Hematopoietic multipotent progenitor cell treated with erythropoietin and hydrocortisone succinate and interleukin-3 and kit ligand, for 6 days (in vitro differentiated cells): ENCODE measurements around the gene SKOR1.
A peak's percentile ranks its signal among the peaks of the same experiment; 100 is the strongest.

ENCODE experiments used
- DNase-seq: peaks from one replicate; pipeline ENCODE4 v3.0.0-alpha.2; 2015

The SKOR1 gene

DNA sequence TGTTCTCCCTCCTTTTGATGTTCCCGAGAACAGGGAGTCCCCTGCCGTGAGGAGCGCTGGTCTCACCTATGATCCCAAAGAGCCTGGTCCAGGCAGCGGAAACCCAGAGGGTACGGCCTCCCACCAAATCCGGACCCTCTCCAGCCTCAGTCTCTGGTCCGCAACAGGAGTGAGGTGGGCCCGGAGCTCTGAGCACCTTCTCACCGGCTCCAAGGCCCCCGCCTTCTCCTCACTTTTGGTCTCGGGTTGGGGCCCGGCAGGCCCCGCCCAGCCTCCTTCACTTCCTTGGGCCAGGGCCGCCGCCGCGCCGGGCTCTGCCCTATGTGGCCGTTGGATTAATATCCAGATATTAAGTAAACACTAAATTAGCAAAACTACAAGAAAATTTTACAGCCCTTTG is 5.7 kb upstream of the SKOR1 start:
- no peak for DNase-seq

DNA sequence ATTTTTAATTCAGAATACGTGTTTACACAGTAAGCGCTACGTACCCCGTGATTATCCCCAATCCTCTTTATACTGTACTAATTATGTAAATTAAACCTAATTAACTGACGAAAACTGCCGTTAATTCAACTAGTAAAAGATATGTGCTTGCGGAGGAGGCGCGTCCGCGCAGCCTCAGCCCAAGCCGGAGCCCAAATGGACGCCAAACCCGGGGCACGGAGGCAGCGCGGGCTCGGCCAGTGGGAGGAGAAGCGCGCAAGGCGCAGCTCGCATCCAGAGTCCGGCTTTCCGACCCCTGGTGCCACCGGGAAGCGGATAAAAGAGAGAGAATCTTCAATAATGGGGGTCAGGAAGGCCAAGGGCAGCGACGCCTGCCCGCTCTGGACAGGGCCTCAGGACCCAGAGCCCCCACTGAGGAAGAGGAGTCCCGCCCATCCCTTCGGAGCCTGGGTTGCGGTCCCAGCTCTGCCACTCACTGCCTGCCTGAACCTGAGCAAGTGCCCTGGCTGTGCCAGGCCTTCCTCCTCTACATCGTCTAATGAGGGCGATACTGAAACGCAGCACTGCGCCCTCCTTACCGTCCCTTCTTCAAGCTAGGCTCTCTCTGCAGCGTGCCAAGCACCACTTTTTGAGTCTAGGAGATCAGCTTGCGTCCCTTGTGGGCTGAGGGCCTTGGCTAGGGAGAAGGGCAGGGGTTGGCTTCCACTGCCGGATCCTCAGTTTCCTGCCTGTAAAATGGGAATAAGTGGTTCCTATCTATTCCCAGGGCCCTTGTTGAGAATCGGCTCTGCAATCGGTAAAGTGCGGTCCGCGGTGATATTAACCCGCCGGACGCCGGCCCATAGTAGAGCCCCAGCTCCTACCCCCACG is 5.0 kb upstream of the SKOR1 start:
- no peak for DNase-seq

DNA sequence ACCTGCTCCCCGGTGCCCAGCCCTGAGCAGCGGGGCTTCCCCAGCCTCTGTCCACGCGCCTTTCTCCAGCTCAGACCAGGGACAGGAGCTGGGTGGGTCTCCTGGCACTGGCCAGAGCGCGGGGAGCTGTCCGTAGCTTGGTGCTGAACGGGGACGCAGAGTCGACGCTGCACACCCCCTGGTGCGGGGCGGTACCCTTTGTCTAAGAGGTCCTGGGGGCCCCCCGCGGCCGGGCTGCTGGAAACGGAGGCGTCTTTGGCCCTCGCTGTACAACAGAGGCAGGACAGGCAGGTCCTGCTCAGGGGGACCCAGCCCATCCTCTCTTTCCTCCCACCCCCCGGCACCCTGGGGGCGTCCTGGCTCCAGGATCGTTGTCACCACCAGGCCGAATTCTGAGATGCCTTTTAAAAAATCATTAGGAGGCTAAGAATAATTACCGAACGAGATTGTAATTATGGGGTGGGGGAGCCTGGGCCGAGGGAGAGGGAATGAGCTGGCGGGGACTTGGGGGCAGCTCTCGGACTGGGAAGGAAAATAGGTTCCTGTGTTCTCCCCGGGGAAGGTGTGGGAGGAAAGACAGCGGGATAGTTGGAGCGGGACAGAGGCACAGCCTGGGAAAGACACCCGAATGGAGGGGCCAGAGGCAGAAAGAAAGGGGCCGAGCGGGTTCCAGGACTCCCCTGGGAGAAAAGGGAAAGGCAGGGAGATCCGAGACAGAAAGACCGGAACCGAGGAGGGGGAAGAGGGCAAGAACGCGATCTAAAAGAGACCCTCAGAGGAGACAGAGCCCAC is 4.1 kb upstream of the SKOR1 start:
- DNase-seq: peak; percentile 77

DNA sequence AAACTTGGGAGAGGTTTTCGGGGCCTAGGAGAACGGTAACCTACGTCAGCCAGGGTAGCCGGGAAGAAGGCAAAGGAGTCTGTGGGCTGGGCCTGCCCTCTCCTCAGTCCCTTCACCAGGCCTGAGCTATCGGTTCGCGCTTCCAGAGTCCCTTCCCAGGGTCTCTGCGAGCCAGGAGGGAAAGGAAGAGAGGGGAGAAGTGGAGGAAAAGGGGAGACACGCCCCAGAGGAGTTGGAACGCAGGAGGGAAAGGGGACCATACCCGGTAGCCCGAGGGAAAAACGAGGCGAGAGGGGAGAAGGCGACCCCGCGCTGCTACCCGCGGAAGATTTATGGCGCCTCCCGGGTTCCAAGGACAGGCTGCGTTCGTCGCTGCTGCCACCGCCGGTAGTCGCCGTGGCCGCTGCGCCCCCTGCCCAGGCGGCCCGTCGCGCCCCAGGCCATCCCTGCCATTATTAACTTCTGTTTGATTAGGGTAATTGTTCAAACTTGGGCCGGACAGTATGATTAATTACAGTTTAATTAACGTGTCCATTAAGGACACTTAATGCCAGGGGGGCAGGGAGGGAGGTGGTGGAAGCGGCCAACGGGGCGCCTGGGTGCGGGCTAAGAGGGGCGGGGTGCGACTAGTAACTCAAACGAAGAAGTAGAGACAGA is 3.4 kb upstream of the SKOR1 start:
- no peak for DNase-seq

DNA sequence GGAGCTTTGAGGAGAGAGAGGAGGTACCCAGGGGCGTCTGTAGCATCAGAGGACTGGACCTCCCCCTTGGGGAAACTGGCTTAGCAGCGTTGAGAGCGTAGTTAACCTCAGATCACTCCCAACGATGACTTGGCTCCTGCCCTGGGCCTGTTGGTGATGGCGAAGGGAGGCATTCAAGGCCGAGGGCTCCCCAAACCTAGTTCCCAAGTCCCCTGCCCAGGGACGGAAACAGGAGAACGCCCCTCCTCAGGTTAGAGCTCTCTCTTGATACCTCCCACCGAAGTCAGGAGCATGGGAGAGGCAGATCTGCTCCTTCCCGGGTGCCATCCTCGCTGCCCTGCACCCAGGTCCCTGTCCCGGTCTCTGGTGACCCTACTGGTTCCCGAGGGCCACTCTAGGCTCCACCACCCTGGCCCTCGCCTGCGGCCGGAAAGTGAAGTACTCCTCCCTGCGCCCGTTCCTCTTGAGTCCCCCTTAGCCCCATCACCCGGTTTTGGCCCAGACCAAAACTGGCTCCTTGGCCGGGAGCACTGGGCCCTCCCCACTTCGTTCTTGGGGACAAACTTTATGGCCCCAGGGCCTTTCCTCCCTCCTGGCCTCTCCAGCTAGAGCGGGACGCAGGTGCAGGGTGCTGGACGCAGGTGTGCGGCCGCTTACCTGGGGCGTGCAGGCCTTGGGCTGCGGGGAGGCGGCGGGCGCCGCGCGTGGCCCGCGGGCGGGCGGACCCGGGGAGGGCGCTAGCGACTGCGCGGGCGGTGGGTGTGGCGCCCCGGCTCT is 2.6 kb upstream of the SKOR1 start:
- no peak for DNase-seq

DNA sequence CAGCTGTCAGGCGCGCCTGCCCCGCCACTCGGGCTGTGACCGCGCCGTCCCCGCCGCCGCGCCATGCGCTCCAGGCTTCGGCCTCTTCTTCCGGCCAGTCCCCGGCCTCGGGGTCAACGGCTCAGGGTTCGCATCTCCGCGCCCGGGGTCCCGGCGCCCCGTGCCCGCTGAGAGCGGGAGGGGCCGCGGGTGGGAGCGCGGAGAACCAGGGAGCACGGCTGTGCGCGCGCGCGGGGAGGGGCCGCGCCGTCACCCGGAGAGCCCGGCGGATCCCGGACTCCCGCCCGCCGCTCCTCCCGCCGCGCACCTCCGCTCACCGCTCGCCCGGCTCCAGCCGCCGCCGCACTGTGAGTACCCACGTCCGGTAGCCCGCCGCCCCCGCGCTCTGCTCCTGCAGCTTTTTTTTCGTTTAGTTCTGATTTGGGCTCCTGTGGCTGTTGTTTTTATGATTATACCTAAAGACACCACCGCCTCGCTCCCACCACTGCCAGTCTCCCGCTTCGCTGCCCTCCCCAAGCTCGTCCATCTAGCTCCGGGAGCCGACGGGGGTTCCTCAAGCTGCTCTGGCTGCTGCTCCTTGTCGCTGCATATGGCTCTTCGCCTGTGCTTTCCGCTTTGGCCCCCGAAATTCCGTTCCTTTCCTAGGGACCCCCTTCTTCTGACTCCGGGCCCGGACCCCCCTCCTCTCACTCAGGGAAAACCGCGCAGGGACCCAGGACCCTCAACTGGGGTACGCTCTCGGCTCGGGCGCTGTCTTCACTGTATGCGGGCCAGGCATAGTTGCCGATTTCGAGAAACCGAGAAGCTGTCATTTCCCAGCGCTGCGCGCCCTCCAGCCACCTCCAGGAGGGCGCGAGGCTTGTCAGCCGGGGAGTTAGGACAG is 1.8 kb upstream of the SKOR1 start:
- no peak for DNase-seq

DNA sequence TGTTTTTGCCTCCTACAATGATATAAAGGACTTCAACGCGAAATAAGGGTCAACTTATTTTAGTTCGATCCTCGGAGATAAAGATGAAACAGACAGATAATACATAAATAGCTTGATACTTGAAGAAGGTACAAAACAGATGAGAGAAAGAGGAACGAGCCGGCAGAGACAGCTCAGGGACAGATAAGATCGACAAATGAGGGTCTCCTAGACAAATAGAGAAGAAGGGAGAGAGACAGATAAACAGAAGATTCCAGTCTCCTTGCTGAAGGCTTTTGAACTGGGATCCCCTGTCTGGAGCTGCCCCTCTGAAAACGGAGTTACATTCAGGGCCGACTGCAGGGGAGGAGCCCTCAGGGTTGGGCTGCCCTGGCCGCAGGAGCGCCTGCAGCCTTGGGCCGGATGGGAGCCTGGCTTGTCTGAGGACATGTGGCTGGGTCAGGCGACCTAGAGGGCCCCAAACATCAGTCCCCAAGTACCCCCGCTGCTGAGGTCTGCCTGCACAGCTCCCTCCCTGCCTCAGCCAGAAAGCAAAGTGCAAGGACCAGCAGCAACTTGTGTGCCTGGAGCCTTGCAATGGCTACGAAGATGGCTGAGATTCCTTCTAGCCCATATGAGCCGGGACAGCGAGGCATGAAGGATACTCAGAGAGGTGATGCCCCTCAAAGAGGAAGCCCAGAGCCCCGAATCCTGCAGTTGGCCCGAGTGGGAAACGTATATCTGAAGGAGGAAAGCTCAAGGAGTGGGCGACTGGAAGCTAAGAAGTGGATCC is 926 bp upstream of the SKOR1 start:
- no peak for DNase-seq

DNA sequence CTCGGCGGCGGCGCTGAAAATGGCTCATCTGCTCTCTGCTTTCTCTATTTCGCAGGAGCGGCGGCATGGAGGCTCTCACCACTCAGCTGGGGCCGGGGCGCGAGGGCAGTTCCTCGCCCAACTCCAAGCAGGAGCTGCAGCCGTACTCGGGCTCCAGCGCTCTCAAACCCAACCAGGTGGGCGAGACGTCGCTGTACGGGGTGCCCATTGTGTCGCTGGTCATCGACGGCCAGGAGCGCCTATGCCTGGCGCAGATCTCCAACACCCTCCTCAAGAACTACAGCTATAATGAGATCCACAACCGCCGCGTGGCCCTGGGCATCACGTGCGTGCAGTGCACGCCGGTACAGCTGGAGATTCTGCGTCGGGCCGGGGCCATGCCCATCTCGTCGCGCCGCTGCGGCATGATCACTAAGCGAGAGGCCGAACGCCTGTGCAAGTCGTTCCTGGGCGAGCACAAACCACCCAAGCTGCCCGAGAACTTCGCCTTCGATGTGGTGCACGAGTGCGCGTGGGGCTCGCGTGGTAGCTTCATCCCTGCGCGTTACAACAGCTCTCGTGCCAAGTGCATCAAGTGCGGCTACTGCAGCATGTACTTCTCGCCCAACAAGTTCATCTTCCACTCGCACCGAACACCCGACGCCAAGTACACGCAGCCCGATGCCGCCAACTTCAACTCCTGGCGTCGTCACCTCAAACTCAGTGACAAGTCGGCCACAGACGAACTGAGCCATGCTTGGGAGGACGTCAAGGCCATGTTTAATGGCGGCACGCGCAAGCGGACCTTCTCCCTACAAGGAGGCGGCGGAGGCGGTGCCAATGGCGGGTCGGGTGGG is 790 bp downstream of the SKOR1 start:
- no peak for DNase-seq

DNA sequence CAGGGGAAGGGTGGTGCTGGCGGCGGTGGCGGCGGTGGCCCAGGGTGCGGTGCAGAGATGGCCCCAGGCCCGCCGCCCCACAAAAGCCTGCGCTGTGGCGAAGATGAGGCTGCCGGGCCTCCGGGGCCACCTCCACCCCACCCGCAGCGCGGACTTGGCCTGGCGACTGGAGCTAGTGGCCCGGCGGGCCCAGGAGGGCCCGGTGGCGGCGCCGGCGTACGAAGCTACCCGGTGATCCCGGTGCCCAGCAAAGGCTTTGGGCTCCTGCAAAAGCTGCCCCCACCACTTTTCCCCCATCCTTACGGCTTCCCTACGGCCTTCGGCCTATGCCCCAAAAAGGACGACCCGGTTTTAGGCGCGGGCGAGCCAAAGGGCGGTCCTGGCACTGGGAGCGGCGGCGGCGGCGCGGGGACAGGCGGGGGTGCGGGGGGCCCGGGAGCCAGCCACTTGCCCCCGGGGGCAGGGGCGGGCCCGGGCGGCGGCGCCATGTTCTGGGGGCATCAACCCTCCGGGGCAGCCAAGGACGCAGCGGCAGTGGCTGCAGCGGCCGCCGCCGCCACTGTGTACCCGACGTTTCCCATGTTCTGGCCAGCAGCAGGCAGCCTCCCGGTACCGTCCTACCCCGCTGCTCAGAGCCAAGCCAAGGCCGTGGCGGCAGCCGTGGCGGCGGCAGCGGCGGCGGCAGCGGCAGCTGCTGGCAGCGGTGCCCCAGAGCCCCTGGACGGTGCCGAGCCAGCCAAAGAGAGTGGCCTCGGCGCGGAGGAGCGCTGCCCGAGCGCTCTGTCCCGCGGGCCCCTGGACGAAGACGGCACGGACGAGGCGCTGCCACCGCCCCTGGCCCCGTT is 1.6 kb downstream of the SKOR1 start:
- DNase-seq: no peak

DNA sequence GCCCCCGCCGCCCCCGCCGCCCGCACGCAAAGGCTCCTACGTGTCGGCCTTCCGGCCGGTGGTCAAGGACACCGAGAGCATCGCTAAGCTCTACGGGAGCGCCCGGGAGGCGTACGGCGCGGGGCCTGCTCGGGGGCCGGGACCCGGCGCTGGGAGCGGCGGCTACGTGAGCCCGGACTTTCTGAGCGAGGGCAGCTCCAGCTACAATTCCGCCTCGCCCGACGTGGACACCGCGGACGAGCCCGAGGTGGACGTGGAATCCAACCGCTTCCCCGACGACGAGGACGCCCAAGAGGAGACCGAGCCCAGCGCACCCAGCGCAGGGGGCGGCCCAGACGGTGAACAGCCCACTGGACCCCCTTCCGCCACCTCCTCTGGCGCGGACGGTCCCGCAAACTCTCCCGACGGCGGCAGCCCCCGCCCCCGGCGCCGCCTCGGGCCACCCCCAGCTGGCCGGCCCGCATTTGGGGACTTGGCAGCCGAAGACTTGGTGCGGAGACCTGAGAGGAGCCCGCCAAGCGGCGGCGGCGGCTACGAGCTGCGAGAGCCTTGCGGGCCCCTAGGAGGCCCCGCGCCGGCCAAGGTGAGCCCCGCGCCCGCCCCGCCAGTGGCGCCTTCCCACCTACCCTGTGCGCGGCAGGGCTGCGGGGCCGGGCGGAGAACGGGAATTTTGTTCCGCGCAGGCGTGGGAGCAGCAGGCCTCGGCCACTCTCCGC is 2.4 kb downstream of the SKOR1 start:
- no peak for DNase-seq

DNA sequence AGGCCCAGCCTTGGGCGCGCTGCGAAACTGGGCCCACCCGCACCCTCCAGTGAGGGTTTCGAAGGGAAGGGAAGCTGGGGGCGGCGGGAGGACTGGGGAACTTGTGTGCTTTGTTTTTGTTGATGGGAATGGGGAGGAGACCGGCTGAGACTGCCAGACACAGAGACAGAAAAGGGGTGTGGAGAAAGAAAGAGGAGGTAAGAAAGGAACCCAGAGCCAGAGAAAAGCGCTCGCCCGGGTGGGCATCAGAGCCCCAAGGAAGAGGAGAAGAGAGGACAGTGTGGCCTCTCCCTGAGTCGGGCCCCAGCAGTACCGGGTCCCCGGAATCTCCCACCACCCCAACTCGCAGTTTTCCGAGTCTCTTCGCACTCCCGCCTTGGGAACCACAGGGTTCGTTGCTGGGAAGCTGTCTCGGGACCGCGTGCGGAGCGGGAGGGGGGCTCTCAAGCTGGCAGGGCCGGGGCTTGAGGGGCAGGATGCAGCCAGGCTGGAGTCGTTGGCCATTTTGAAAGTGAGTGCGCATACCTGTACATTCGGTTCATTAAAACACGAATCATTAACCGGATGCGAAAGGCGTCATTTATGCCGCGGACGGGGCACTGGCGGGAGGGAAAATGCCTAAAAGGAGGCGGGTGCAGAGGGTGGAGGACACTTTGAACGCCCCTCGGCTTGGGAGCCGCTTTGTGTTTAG is 3.1 kb downstream of the SKOR1 start:
- no peak for DNase-seq

DNA sequence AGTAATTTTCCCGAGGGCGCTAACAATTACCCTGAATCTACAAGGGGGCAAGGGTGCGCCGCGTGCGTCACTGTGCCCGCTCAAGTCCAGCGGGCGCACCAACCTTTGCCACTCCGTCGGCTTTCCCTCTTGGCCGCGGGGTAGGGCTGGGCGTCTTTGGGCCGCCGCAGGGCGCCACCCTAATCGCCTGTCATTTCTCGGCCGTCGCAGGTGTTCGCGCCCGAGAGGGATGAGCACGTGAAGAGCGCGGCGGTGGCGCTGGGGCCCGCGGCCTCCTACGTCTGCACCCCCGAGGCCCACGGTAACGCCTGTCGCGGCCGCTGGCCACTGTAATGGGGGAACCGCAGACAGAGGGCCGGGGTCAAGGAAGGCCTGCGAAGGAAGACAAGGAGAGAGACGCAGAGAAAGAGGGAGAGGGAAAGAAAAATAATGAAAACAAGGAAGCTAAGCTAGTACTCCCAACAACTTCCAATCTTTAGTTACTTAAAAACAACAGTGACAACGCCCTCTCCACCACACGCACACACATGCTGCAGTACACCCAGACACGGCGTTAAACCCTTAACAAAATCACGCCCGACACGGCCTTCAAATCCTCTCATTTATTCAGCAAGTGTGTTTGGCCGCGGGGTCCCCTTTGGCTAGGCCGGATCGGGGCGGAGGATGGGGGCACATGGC is 3.8 kb downstream of the SKOR1 start:
- no peak for DNase-seq

DNA sequence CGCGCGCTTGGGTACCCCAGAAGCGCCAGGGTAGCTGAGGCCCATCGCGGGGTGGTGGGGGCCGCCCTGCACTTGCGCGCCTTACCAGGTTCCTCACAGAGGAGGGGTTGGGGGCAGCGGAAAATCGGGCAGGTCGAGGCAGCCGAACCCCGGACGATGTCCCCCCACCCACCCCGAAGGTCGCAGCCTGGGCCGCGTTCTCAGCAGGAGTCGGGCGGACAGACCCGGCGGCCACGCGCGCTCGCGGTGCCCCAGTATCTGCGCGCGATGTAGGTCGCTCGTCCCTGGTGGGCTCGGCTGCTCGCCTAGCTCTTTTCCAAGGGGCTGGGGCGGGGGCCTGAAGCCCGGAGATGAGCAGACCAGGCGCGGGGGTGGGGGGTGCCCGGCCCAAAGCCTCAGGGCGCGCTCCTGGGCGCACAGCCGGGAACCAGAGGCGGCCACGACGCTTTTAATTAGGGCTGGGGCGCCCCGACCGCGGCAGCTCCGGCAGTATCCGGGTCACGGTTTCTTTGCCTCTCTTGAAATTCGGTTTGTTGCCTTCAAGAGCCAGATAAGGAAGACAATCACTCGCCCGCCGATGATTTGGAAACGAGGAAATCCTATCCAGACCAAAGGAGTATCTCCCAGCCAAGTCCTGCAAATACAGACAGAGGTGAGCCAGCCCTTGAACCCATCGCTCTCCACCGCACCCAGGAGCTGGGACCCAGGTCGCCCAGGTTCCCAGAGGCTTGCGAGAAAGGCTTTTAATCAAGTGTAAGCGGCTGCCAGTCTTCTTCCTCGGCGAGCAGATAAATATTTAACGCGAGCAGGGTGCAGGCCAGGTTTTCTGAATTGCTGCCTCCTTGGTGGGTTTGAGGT is 4.6 kb downstream of the SKOR1 start:
- no peak for DNase-seq

DNA sequence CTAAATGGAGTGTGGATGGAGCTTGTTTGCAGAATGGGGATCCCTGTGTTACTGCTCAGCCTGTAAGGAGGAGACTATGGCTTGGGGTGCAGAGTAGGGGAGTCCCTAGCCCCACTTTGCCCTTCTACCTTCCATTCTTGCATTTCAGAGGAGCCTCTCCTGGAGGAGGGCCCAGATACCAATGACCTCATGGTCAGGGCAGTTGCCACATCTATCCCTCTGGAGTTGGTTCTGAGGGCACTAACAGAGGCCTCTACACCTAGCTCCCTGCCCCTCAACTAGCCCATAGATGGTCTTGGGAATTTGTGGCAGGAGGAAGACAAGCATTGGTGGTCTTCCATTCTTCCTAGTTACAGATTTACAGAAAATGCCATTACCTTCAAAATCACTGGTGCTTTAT is 6.1 kb downstream of the SKOR1 start:
- DNase-seq: no peak

DNA sequence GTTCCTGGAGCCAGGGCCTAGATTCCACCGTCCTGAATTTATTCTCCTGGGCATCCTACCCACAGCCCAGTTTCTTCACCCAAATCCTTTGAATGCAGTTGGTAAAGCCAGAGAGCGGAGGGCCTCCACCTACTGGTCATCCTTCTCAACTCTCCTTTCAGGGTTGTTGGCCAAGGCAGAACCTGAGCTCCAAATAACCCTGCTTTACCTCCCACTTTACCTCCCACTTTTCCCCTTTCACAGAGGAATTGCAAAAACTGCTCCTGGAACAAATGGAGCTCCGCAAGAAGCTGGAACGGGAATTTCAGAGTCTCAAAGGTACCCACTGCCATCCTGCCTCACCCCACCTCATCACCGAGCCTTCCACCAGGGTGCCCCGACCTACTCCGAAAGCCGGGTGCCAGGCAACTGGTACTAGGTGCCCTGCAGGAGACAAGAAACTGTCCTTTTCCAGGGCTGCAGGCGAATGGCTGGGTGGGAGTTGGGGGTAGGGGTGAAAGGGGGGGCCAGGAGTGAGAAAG is 6.8 kb downstream of the SKOR1 start:
- peak; percentile 64 for DNase-seq
